GM19351 (cell line): ENCODE results near the gene UTS2B.

Experiments used
- ATAC-seq: cut with Tn5 transposase; IDR thresholded peaks from one replicate; pipeline ENCODE4 v1.9.1; 2021; ENCODE audit warnings: mild to moderate bottlenecking, moderate library complexity; ENCODE audit not compliant: unreplicated experiment

The UTS2B gene

GRCh38 chr3:191246034-191246433 is 84.3 kb downstream of the UTS2B start:
- peak; percentile 70 for ATAC-seq

- ATAC-seq = peak; percentile 45
Measured at GRCh38 chr3:191244242-191244867, 86.0 kb downstream of the UTS2B start.

- ATAC-seq = no peak
Measured at GRCh38 chr3:191240486-191240885, 89.8 kb downstream of the UTS2B start.

- ATAC-seq = no peak
Measured at GRCh38 chr3:191239407-191240031, 90.8 kb downstream of the UTS2B start.

- no peak for ATAC-seq
Measured at GRCh38 chr3:191238321-191238817, 92.0 kb downstream of the UTS2B start.

- ATAC-seq = no peak
Measured at GRCh38 chr3:191237047-191237882, 93.1 kb downstream of the UTS2B start.

GRCh38 chr3:191236646-191237045 is 93.7 kb downstream of the UTS2B start:
- no peak for ATAC-seq

GRCh38 chr3:191235331-191236314 is 94.7 kb downstream of the UTS2B start:
- peak; percentile 98 for ATAC-seq

GRCh38 chr3:191234216-191234615 is 96.1 kb downstream of the UTS2B start:
- no peak for ATAC-seq

GRCh38 chr3:191227541-191227940 is 102.8 kb downstream of the UTS2B start:
- no peak for ATAC-seq

GRCh38 chr3:191221638-191222037 is 108.7 kb downstream of the UTS2B start:
- ATAC-seq = no peak

- ATAC-seq = no peak
Measured at GRCh38 chr3:191220908-191221307, 109.4 kb downstream of the UTS2B start.

GRCh38 chr3:191217301-191217700 is 113.0 kb downstream of the UTS2B start:
- no peak for ATAC-seq
